ENCODE data around the gene PSMD2.

PSMD2 gene

GRCh38 chr3:184282941-184283340 is 16.1 kb upstream of the PSMD2 start:
- Histone ChIP-seq H3K36me3 (ENCODE audit: insufficient read depth) (no peaks in the 10 kb centered on the region), H4K20me1 (ENCODE audit: insufficient read depth) (no peaks in the 10 kb centered on the region), H3K4me2 (no peak overlapping the region), H2AFZ (ENCODE audit: low read depth) (no peak overlapping the region), H3K27ac (no peak overlapping the region), H3K27me3 (ENCODE audit: insufficient read depth, low read depth) (no peaks in the 10 kb centered on the region; the same call in 1 of the 2 replicates), H3K4me3 (IDR thresholded peaks at IDR 0.05; ENCODE audit: insufficient read depth, low read depth, low read length) (no peak overlapping the region), H3K9ac (no peak overlapping the region), H3K4me1 (ENCODE audit: low read depth, poor library complexity, severe bottlenecking) (no peaks in the 10 kb centered on the region), H3K79me2 (ENCODE audit: insufficient read depth, low read depth) (no peaks in the 10 kb centered on the region)
- TF ChIP-seq, protein P1, sequence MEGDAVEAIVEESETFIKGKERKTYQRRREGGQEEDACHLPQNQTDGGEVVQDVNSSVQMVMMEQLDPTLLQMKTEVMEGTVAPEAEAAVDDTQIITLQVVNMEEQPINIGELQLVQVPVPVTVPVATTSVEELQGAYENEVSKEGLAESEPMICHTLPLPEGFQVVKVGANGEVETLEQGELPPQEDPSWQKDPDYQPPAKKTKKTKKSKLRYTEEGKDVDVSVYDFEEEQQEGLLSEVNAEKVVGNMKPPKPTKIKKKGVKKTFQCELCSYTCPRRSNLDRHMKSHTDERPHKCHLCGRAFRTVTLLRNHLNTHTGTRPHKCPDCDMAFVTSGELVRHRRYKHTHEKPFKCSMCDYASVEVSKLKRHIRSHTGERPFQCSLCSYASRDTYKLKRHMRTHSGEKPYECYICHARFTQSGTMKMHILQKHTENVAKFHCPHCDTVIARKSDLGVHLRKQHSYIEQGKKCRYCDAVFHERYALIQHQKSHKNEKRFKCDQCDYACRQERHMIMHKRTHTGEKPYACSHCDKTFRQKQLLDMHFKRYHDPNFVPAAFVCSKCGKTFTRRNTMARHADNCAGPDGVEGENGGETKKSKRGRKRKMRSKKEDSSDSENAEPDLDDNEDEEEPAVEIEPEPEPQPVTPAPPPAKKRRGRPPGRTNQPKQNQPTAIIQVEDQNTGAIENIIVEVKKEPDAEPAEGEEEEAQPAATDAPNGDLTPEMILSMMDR (conservative IDR thresholded peaks at IDR 0.05; ENCODE audit: low read depth, low read length) = no peak

DNA sequence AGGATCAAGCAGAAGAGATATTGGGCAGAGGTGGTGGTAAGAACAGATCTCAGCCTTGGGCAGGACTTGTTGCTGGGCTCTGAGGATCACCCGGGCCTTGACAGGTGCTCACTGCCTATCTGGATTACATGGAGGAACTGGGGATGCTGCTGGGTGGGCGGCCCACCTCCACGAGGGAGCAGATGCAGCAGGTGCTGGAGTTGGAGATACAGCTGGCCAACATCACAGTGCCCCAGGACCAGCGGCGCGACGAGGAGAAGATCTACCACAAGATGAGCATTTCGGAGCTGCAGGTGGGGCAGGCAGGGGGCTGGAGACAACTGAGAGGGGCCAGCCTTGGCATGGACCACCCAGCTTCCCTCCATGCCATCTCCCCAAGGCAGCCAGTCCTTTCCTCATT is 15.4 kb upstream of the PSMD2 start:
- no peaks in the 10 kb centered on the region; the same call in 1 of the 2 replicates for H3K27me3 ChIP-seq (ENCODE audit: insufficient read depth, low read depth)
- no peak overlapping the region for H2AFZ ChIP-seq (ENCODE audit: low read depth)
- no peaks in the 10 kb centered on the region for H3K36me3 ChIP-seq (ENCODE audit: insufficient read depth)
- TF ChIP-seq, protein P1 (conservative IDR thresholded peaks at IDR 0.05; ENCODE audit: low read depth, low read length) = no peak
- H3K9ac ChIP-seq = no peak overlapping the region
- no peak overlapping the region for H3K4me2 ChIP-seq
- H3K79me2 ChIP-seq (ENCODE audit: insufficient read depth, low read depth) = no peaks in the 10 kb centered on the region
- H3K4me1 ChIP-seq (ENCODE audit: low read depth, poor library complexity, severe bottlenecking) = no peaks in the 10 kb centered on the region
- no peak overlapping the region for H3K4me3 ChIP-seq (IDR thresholded peaks at IDR 0.05; ENCODE audit: insufficient read depth, low read depth, low read length)
- no peaks in the 10 kb centered on the region for H4K20me1 ChIP-seq (ENCODE audit: insufficient read depth)
- H3K27ac ChIP-seq = no peak overlapping the region

GRCh38 chr3:184284696-184285095 is 14.3 kb upstream of the PSMD2 start:
- no peak overlapping the region for H3K4me3 ChIP-seq (IDR thresholded peaks at IDR 0.05; ENCODE audit: insufficient read depth, low read depth, low read length)
- H3K9ac ChIP-seq = no peak overlapping the region
- H3K27me3 ChIP-seq (ENCODE audit: insufficient read depth, low read depth) = no peaks in the 10 kb centered on the region; the same call in 1 of the 2 replicates
- H3K27ac ChIP-seq = no peak overlapping the region
- no peaks in the 10 kb centered on the region for H3K4me1 ChIP-seq (ENCODE audit: low read depth, poor library complexity, severe bottlenecking)
- H2AFZ ChIP-seq (ENCODE audit: low read depth) = no peak overlapping the region
- H3K79me2 ChIP-seq (ENCODE audit: insufficient read depth, low read depth) = no peaks in the 10 kb centered on the region
- TF ChIP-seq, protein P1 (conservative IDR thresholded peaks at IDR 0.05; ENCODE audit: low read depth, low read length) = peak; percentile 42; the same call in 1 of the 2 replicates
- no peaks in the 10 kb centered on the region for H3K36me3 ChIP-seq (ENCODE audit: insufficient read depth)
- no peaks in the 10 kb centered on the region for H4K20me1 ChIP-seq (ENCODE audit: insufficient read depth)
- no peak overlapping the region for H3K4me2 ChIP-seq

DNA sequence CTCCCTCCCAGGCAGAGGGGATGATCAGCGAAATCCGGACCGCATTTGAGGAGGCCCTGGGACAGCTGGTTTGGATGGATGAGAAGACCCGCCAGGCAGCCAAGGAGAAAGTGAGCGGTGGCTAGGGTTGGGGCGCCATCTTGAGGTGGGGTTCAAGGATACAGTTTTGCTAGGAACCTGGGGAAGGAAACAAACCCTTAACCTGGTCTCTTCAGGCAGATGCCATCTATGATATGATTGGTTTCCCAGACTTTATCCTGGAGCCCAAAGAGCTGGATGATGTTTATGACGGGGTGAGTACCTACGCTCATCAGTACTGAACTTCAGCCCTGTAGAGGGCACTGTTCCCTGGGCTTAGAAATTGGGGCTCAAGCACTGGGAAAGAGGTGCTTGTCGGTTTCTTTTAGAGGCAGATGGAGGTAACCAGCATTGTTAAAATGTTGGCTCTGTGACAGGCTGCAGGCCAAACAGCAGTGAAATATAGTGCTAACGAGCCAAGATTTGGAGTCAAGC is 9.6 kb upstream of the PSMD2 start:
- no peaks in the 10 kb centered on the region for H3K79me2 ChIP-seq (ENCODE audit: insufficient read depth, low read depth)
- TF ChIP-seq, protein P1 (conservative IDR thresholded peaks at IDR 0.05; ENCODE audit: low read depth, low read length) = peak; percentile 89
- H3K27ac ChIP-seq = no peak overlapping the region
- no peak overlapping the region for H3K4me3 ChIP-seq (IDR thresholded peaks at IDR 0.05; ENCODE audit: insufficient read depth, low read depth, low read length)
- no peak overlapping the region for H3K4me2 ChIP-seq
- H3K4me1 ChIP-seq (ENCODE audit: low read depth, poor library complexity, severe bottlenecking) = no peaks in the 10 kb centered on the region
- H3K27me3 ChIP-seq (ENCODE audit: insufficient read depth, low read depth) = no peaks in the 10 kb centered on the region; the same call in 1 of the 2 replicates
- no peak overlapping the region for H3K9ac ChIP-seq
- no peaks in the 10 kb centered on the region for H3K36me3 ChIP-seq (ENCODE audit: insufficient read depth)
- peak overlapping the region; percentile 18; the same call in 1 of the 2 replicates for H2AFZ ChIP-seq (ENCODE audit: low read depth)
- H4K20me1 ChIP-seq (ENCODE audit: insufficient read depth) = no peaks in the 10 kb centered on the region
